Skin of body (tissue), 2 donors: ENCODE results near the gene ADCY1. TPM values are rescaled to one million over a fixed set of nuclear protein-coding genes. Genes with fewer than 3 reads are reported as not detected.
"Not testable (repeated sequence)": the region's sequence is repeated elsewhere in the genome, so short reads cannot be mapped to it uniquely, and the experiment has no call there.

Experiments used
- DNase-seq: peaks from one replicate; lab custom pipeline; 2025; lab: John Stamatoyannopoulos, UW
- total RNA-seq: library from RNA; depleted of rRNA; stranded (reverse); fragments of >200 nt; gene quantifications from one replicate; pipeline ENCODE4 v1.2.3, GENCODE V29; 2014

The ADCY1 gene
- total RNA-seq = 5.7 TPM

DNA sequence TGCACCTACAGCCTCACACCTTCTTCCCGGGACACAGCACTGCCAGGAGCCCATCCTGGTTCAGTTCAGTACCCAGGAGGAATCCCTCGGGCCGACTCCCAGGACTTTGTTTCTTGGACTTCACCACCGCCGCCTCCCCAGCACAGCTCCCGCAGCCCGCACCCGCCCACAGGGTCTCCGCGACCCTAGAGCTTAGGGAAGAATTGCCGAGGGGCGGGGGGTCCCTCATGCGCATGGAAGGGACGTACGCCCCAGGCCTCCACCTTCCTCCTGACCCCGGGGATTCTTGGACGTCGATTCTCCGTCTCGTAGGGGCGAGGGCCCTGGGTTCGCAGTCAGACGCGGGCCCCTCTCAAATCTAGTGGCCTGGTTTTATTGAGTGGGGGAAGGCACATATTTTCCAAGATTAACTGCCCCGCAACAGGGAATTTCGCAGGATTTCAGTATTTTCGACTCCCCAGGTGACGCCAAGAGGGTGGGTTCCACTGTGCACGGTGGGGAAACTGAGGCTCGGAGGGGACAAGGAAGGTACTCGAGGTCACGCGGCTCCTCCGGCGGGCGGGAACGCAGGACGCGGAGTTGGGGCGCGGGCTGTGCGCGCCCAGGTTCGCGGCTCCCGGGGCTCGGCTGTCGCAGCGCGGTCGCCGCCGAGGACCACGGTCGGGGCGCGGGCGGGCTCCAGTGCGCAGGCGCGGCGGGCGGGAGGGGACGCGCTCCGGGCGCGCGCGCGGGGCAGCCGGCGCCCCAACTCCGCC lies at the start of gene ADCY1:
Gene ADCY1 (plus strand): TSS at position 708 of the 755 bp plus-strand sequence. CDS start 176 bp downstream, outside the sequence.
- DNase-seq = no peak

DNA sequence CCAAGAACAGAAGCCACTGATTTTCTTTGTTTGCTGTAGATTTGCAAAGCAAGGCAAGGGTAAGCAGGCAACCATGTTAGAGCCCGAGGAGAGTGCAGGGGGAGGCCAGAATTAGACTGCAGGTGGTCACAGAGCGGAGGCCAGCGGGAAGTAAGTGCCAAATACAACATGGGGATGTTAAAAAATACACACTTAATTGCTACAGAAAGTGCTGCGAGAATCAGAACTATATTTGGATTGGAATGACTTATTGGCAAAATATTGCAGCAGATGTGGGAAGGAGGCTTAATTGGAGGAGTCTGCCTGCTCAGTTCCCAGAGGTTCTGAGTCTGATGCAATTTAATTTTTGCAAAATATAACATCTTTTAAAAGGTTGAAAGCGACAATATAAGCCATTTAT lies 49.7 kb upstream of the ADCY1 start:
- DNase-seq = peak; percentile 85

DNA sequence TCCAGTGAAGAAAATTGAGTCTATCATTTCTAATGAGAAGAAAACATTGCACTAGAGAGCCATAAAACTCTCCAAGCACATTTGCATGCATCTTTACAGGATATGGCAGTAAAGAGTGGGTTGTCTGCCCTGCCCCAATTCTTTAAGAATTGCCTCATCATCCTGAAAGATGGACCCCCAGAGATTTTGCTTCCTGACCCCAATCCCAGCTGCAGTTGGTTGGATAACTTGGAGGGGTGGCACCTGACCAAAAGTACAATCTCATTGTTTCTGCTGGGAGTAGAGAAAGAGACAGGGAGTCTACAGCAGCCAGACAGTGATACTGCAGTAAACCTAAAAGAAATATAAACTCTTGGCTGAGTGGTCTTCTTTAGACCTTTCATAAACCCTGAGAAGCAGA lies 49.1 kb upstream of the ADCY1 start:
- peak; percentile 91 for DNase-seq

DNA sequence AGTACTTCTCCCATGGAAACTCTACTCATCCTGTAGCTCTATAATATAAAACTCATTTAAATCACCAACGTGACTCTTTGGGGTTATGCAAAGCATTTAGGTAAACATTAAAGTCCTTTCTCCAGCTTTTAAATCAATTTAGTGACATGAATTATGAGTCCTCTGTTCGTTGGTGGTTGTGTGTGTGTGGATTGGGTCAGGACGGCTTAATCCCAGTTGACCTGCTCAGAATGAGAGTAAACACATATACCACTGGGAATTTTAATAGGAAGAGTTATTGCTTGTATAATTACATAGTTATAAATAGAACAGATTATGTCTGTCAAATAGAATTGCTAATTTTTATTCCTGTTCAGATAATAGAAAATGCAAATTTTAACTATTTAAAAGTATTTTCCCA lies 30.7 kb upstream of the ADCY1 start:
- DNase-seq = no peak

GRCh38 chr7:45545105-45545710 lies 29.0 kb upstream of the ADCY1 start:
- DNase-seq = not testable (repeated sequence)

GRCh38 chr7:45548917-45549316 lies 25.3 kb upstream of the ADCY1 start:
- not testable (repeated sequence) for DNase-seq

- no peak for DNase-seq
Measured at GRCh38 chr7:45563401-45563800, 10.8 kb upstream of the ADCY1 start.

DNA sequence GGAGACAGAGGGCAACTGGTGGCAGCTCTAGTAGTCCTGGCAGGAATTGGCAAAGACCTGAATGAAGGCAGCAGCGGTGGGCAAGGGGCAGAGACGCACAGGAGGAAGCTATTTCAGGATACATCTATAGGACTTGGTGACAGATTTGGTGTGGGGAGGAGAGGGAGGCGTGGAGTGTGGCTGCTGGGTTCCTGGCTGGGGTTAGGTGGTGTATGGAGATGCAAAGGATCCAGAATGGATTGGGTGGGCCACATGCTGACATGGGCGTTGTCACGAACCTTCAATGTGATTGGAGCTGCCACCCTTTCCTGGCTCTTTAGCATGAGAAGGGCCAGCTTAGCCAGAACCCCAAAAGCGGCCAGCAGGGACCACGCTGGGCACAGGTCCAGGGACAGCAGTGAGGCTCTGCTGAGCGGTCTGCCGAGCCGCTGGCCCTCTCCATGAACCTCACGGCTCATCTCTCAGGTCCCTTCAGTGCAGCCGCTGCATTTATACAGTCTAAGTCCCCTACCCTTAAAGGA lies 10.2 kb upstream of the ADCY1 start:
- DNase-seq = no peak

DNA sequence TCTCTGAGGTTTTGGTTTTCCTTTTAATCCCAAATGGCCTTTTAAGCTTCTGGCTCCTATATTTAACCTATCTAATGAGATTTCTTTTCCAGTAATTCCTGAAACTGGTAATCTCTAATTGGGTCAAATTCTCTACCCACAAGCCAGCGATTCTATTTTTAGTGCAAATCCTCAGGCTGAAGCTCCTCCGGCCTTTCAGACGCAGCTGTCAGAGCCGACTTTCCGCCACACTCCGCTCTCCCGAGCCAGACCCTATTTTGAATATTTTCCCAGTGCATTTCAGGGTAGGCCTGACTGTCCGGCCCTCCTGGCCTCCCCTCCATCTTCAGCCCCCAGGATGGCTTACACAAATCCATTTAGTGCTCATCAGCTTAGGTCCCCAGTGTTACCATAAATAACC lies 9.7 kb upstream of the ADCY1 start:
- no peak for DNase-seq

GRCh38 chr7:45564886-45565455 lies 9.2 kb upstream of the ADCY1 start:
- no peak for DNase-seq

GRCh38 chr7:45566386-45566785 lies 7.8 kb upstream of the ADCY1 start:
- no peak for DNase-seq

DNA sequence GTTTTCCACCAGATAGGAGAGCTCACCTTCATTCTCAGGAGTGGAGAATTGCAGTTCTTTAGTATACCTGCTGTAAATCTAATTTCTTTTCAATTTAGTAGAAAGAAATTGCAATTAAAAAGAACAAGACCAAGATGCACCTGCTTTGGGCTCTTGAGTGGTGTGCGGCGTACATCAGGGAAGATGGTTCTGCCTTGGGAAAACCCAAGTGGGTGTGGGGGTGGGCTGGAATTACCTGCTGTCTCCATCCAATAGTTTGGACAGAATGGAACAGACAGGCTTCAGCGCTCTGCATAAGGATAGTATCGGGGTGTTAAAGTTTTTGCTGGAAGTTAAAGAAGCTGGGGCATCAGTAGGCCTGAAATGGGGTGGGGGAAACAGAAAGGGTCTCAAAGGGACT lies 7.2 kb upstream of the ADCY1 start:
- DNase-seq = no peak

DNA sequence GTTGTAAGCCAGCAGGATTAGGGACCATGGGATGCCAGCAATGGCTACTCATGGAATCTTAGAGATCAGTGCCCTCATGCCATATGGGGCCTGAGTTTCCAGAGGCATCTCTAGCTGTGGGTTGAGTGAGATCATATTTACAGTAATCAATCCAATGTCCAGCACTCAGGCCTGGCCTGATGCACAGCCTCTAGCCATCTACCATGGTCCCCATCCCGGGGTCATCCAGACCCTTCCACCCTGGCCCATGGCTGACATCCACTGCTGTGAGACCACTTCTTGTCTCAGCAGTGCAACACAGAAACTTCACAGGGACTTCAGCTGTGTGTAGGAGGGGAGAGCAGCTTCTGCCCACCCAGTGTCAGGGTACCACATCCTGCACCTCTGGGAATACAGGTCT lies 6.5 kb upstream of the ADCY1 start:
- no peak for DNase-seq

DNA sequence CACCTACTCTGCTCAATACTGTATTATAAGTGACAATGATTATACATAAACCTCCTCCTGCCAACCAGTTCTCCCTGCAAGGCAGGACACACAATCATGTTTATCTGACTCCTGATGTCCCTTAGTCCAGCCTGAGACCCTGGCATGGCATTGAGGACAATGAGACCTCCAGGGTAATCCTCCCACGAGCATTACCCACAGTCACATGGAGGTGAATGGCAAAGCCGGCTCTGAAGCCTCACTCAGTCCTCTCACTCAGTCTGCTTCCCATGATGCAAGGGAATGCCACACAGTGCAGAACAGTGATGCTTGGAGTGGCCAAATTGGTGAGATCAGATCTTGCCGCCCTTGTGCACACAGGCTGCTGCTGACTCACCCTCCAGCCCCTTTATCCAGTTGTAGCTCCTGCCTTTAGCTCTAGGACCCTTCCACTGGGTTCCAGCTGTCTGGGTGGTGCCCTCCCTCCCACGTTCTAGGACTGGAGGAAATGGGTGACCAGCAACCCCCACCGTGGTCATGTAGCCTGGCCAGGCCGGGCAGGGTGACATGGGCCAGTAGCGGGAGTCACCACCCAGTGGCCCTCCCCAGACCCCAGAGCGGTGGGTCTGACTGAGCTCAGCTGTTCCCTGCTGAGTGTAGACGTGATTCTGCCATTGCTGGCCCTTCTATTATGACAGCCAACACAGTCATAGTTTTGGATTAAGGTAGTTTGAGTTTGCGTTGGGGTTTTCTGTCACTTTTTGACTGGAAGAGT lies 5.5 kb upstream of the ADCY1 start:
- no peak for DNase-seq

DNA sequence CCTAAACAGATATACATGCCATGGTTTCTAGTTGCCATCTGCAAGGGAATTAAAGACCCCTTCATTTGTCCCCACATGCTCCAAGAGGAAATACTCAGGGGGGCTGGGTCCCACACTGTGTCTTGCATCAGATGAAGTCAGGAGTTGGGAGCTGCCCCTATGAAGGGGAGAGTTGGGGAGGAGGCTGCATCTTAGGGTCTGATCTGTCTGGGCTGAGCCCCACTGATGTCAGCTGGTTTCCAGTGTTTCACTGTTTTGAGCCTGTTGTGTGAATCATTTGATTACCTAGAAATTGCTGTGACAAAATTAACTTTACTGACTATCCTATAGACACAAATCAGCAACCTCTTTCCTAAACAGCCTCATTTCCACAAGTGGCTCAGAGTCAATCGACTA lies 4.9 kb upstream of the ADCY1 start:
- DNase-seq = no peak

DNA sequence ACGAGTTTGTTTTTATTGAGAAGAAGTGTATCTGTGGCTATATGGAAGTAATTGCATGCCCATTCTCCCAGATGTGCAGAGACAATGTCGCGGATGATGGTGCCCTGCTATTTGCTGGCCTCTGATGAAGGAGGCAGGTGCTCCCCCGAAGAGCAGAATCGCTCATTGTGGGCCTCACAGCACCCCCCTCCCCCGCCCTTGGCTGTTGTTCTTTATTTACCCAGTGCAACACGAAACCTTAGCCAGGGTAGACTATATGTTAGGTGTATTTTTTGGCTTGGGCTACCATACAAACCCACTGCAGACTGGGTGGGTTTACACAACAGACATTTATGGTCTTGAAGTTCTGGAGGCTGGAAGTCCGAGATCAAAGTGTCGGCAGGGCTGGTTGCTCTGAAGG lies 3.4 kb upstream of the ADCY1 start:
- DNase-seq = no peak

DNA sequence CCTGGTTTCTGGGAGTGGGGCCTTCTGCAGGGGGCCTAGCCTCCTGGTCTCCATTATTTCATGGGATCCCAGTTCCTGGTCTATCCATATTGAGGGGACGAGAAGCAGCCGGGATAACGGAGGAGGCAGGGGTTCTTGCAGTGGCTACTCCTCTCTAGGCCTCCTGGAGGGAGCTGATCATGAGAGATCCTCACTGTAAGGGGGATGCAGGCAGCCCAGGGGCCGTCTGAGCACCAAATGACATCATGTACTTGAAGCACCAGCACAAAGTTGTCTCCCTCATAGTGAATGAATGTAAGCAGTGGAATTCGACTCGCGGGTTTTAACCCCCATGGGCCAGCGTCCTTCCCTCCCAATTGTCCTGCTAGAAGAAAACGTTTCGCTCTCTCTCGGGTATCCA lies 964 bp upstream of the ADCY1 start:
- no peak for DNase-seq

DNA sequence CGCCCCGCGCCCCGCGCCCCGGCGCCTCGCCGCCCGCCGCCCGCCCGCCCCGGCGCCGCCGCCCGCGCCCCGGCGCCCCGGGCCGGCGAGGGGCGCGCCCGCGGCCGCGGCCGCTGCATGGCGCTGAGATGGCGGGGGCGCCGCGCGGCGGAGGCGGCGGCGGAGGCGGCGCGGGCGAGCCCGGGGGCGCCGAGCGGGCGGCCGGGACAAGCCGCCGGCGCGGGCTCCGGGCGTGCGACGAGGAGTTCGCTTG lies 174 bp downstream of the ADCY1 start:
- no peak for DNase-seq

- no peak for DNase-seq
Measured at GRCh38 chr7:45574669-45575500, 717 bp downstream of the ADCY1 start.

DNA sequence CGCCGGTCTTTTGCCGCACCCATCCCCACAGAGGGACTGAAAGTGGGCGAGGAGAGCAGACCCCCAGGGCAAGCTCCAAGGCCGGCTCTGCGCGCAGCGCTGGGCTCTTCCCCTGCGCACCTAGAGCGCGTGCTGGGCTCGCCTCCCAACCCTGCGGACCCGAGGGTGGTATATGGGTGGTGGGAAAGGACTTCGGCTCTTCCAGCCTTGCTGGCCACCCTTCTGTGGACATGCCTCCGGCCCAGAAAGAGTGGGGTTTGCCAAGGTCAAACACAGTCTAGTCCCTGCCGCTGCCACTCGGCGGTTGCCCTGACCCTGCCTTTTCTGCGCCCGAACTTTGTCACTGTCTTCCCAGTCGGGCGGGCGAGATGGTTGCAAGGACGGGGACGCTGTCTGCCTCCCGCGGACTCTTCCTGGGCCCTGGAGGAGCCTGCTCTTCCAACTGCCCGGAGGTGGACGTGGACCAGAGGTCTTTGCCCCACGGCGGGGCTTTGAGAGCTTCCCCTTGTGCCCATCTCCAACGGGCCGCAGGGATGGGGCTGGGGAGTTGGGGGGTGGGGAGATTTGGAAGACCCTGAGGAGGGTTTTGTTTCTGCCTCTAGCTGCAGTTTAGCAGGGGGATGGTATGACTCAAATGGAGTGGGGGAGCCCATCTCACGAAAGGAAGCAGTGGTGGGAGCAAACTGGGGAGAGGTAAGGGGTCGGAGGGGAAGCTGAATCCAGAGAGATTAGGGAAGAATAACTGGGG lies 1.5 kb downstream of the ADCY1 start:
- DNase-seq = no peak
